HS-27A (cell line): ENCODE measurements around the gene SLC7A6OS.

Experiments used
- DNase-seq: peaks from one replicate; pipeline ENCODE4 v3.0.0-alpha.2; 2012; ENCODE audit warnings: low read depth, missing footprints

The SLC7A6OS gene

GRCh38 chr16:68279726-68280558, 30.8 kb downstream of the SLC7A6OS start:
- no peak for DNase-seq

- no peak for DNase-seq
Measured at GRCh38 chr16:68276223-68276622, 34.5 kb downstream of the SLC7A6OS start.

- no peak for DNase-seq
Measured at GRCh38 chr16:68275611-68276191, 35.0 kb downstream of the SLC7A6OS start.

GRCh38 chr16:68274441-68274840, 36.3 kb downstream of the SLC7A6OS start:
- no peak for DNase-seq

GRCh38 chr16:68273896-68274295, 36.9 kb downstream of the SLC7A6OS start:
- DNase-seq = no peak

GRCh38 chr16:68273459-68273858, 37.3 kb downstream of the SLC7A6OS start:
- DNase-seq = no peak

- DNase-seq = no peak
Measured at GRCh38 chr16:68272507-68273209, 38.1 kb downstream of the SLC7A6OS start.

GRCh38 chr16:68270353-68270752, 40.4 kb downstream of the SLC7A6OS start:
- DNase-seq = no peak

- DNase-seq = no peak
Measured at GRCh38 chr16:68269793-68270192, 41.0 kb downstream of the SLC7A6OS start.

GRCh38 chr16:68267612-68268405, 42.9 kb downstream of the SLC7A6OS start:
- DNase-seq = no peak

- peak; percentile 90 for DNase-seq
Measured at GRCh38 chr16:68265078-68265920, 45.4 kb downstream of the SLC7A6OS start.

GRCh38 chr16:68264128-68265077, 46.3 kb downstream of the SLC7A6OS start, which contains the start of gene SLC7A6:
TSS of gene SLC7A6 (plus strand) at chr16:68264526. CDS start at chr16:68274727, 10,201 bp downstream.
- DNase-seq = peak; percentile 68

- no peak for DNase-seq
Measured at GRCh38 chr16:68263559-68264127, 47.1 kb downstream of the SLC7A6OS start.

- no peak for DNase-seq
Measured at GRCh38 chr16:68259007-68259825, 51.5 kb downstream of the SLC7A6OS start.

GRCh38 chr16:68257906-68258800, 52.6 kb downstream of the SLC7A6OS start:
- DNase-seq = no peak

GRCh38 chr16:68257251-68257905, 53.4 kb downstream of the SLC7A6OS start:
- no peak for DNase-seq

- DNase-seq = no peak
Measured at GRCh38 chr16:68255712-68256111, 55.0 kb downstream of the SLC7A6OS start.
